WTC11 (cell line): ENCODE data around the gene FAM111B. TPM values are rescaled to one million over a fixed set of nuclear protein-coding genes. Genes with fewer than 3 reads are reported as not detected.
A peak's percentile ranks its signal among the peaks of the same experiment; 100 is the strongest.

Source experiments
- ATAC-seq: fragments of 200-7000 bp; cut with Tn5 transposase; 2 replicates; pipeline ENCODE4 v1.10.0; 2021; ENCODE audit warnings: mild to moderate bottlenecking, moderate library complexity
- CTCF ChIA-PET: fragments of 300-600 bp; sonication (Branson Sonifier 250); formaldehyde crosslinking; loops from one replicate; lab custom pipeline; 2021; ENCODE audit warnings: antibody characterized with exemption; lab: Charles Lee
- POLR2A ChIA-PET: fragments of 350-600 bp; sonication (Branson Sonifier 250); formaldehyde crosslinking; loops from one replicate; lab custom pipeline; 2021; ENCODE audit warnings: antibody characterized with exemption; lab: Charles Lee
- DNase-seq: peaks from one replicate; pipeline ENCODE4 v3.0.0; 2021; ENCODE audit warnings: low spot score
- H3K27ac Mint-ChIP-seq: 2 replicates; pipeline ENCODE4 v1.8.0; 2021; ENCODE audit warnings: mixed read lengths
- H3K27me3 Mint-ChIP-seq: 2 replicates; pipeline ENCODE4 v1.8.0; 2021; ENCODE audit warnings: low read depth, mild to moderate bottlenecking, moderate library complexity, mixed read lengths
- H3K36me3 Mint-ChIP-seq: 2 replicates; pipeline ENCODE4 v1.8.0; 2021; ENCODE audit warnings: mixed read lengths
- H3K4me1 Mint-ChIP-seq: 2 replicates; pipeline ENCODE4 v1.8.0; 2022; ENCODE audit warnings: mixed read lengths
- H3K4me3 Mint-ChIP-seq: 2 replicates; pipeline ENCODE4 v1.8.0; 2021; ENCODE audit warnings: mild to moderate bottlenecking, moderate library complexity, mixed read lengths
- H3K9me3 Mint-ChIP-seq: 2 replicates; pipeline ENCODE4 v1.8.0; 2021; ENCODE audit warnings: mixed read lengths
- CREM ChIP-seq: sonication (generic); formaldehyde crosslinking; IDR thresholded peaks from 2 replicates; pipeline ENCODE4 v1.8.1; 2022; ENCODE audit warnings: mild to moderate bottlenecking, missing genetic modification reagents, moderate library complexity
- ESRRA ChIP-seq: sonication (generic); formaldehyde crosslinking; IDR thresholded peaks from 2 replicates; pipeline ENCODE4 v1.8.1; 2022; ENCODE audit warnings: mild to moderate bottlenecking, missing genetic modification reagents, borderline replicate concordance
- GTF2I ChIP-seq: fragments of 250-450 bp; sonication (Bioruptor Pico); conservative IDR thresholded peaks from 2 replicates; pipeline ENCODE4 v1.4.0; 2021; ENCODE audit warnings: mild to moderate bottlenecking
- IRF2 ChIP-seq: sonication (generic); formaldehyde crosslinking; IDR thresholded peaks from 2 replicates; pipeline ENCODE4 v1.8.0; 2022; ENCODE audit warnings: low read depth, missing genetic modification reagents, borderline replicate concordance
- JUN ChIP-seq: sonication (generic); formaldehyde crosslinking; IDR thresholded peaks from 2 replicates; pipeline ENCODE4 v1.8.0; 2023; ENCODE audit warnings: mild to moderate bottlenecking, missing genetic modification reagents
- MYBL2 ChIP-seq: sonication (generic); formaldehyde crosslinking; IDR thresholded peaks from 2 replicates; pipeline ENCODE4 v1.8.1; 2023; ENCODE audit warnings: mild to moderate bottlenecking, moderate library complexity, missing genetic modification reagents
- NFYB ChIP-seq: sonication (generic); formaldehyde crosslinking; conservative IDR thresholded peaks from 2 replicates; pipeline ENCODE4 v1.8.0; 2022; ENCODE audit warnings: low read depth, missing genetic modification reagents
- NR2C2 ChIP-seq: sonication (generic); formaldehyde crosslinking; IDR thresholded peaks from 2 replicates; pipeline ENCODE4 v1.8.0; 2022; ENCODE audit warnings: mild to moderate bottlenecking, missing genetic modification reagents
- NR3C1 ChIP-seq: sonication (generic); formaldehyde crosslinking; conservative IDR thresholded peaks from 2 replicates; pipeline ENCODE4 v1.8.1; 2023; ENCODE audit warnings: low read depth, mild to moderate bottlenecking, missing genetic modification reagents
- OVOL2 ChIP-seq: fragments of 250-450 bp; sonication (Bioruptor Pico); IDR thresholded peaks from 2 replicates; pipeline ENCODE4 v1.9.0; 2021; ENCODE audit warnings: mild to moderate bottlenecking, borderline replicate concordance
- SMAD3 ChIP-seq: sonication (generic); formaldehyde crosslinking; IDR thresholded peaks from 2 replicates; pipeline ENCODE4 v1.8.0; 2022; ENCODE audit warnings: missing genetic modification reagents, mild to moderate bottlenecking, borderline replicate concordance
- TCF7 ChIP-seq: sonication (generic); formaldehyde crosslinking; IDR thresholded peaks from 2 replicates; pipeline ENCODE4 v1.8.0; 2022; ENCODE audit warnings: mild to moderate bottlenecking, low read depth, missing genetic modification reagents, moderate library complexity
- TP53 ChIP-seq: sonication (generic); formaldehyde crosslinking; IDR thresholded peaks from 2 replicates; pipeline ENCODE4 v1.8.1; 2023; ENCODE audit warnings: mild to moderate bottlenecking, missing genetic modification reagents
- ZBTB21 ChIP-seq: sonication (generic); formaldehyde crosslinking; IDR thresholded peaks from 2 replicates; pipeline ENCODE4 v1.8.1; 2023; ENCODE audit warnings: mild to moderate bottlenecking, missing genetic modification reagents, borderline replicate concordance
- ZNF317 ChIP-seq: sonication (generic); formaldehyde crosslinking; IDR thresholded peaks from 2 replicates; pipeline ENCODE4 v1.8.1; 2023; ENCODE audit warnings: low read depth, mild to moderate bottlenecking, moderate library complexity, missing genetic modification reagents, borderline replicate concordance
- total RNA-seq: library from RNA; stranded (reverse); gene quantifications from 3 replicates; pipeline ENCODE4 v1.2.3, GENCODE V29; 2021
- TF ChIP-seq, protein P1 (sequence below): sonication (generic); formaldehyde crosslinking; IDR thresholded peaks from 2 replicates; pipeline ENCODE4 v1.8.1; 2022; ENCODE audit warnings: mild to moderate bottlenecking, missing genetic modification reagents, moderate library complexity, borderline replicate concordance
- TF ChIP-seq, protein P2 (sequence below): sonication (generic); formaldehyde crosslinking; IDR thresholded peaks from 2 replicates; pipeline ENCODE4 v1.8.1; 2023; ENCODE audit warnings: mild to moderate bottlenecking, missing genetic modification reagents, moderate library complexity
- TF ChIP-seq, protein P3 (sequence below): sonication (generic); formaldehyde crosslinking; IDR thresholded peaks from 2 replicates; pipeline ENCODE4 v1.8.0; 2023; ENCODE audit warnings: mild to moderate bottlenecking, missing genetic modification reagents
- TF ChIP-seq, protein P4 (sequence below): sonication (generic); formaldehyde crosslinking; IDR thresholded peaks from 2 replicates; pipeline ENCODE4 v1.8.1; 2023; ENCODE audit warnings: mild to moderate bottlenecking, missing genetic modification reagents, moderate library complexity
- TF ChIP-seq, protein P5 (sequence below): sonication (generic); formaldehyde crosslinking; IDR thresholded peaks from 2 replicates; pipeline ENCODE4 v1.8.1; 2022; ENCODE audit warnings: missing genetic modification reagents, borderline replicate concordance
- TF ChIP-seq, protein P6 (sequence below): sonication (generic); formaldehyde crosslinking; IDR thresholded peaks from 2 replicates; pipeline ENCODE4 v1.8.0; 2022; ENCODE audit warnings: mild to moderate bottlenecking, missing genetic modification reagents
- TF ChIP-seq, protein P7 (sequence below): sonication (generic); formaldehyde crosslinking; IDR thresholded peaks from 2 replicates; pipeline ENCODE4 v1.8.0; 2022; ENCODE audit warnings: missing genetic modification reagents

Gene FAM111B
- total RNA-seq, 1 experiment from 2014 or later = 25.5 TPM

DNA sequence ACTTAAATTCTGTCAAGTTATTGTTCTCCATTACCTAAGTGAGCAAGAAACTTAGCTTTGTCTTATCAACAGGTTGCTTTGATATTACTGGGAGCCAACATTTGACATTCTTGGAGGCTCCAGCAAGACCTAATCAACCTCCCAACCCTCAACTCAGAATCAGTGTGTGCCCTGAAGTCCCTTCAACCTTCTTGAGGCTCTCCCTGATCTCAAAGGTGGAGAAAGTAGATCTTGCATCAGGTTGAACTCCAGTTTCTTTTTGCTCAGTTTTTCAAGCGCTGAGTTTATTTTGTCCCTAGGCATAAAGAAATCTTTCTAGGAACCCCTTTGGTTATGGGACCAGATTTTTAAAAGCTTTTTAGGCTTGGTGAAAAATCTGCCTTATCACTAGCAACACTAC lies 37.1 kb downstream of the FAM111B start (continued):
- TF ChIP-seq, protein P1, sequence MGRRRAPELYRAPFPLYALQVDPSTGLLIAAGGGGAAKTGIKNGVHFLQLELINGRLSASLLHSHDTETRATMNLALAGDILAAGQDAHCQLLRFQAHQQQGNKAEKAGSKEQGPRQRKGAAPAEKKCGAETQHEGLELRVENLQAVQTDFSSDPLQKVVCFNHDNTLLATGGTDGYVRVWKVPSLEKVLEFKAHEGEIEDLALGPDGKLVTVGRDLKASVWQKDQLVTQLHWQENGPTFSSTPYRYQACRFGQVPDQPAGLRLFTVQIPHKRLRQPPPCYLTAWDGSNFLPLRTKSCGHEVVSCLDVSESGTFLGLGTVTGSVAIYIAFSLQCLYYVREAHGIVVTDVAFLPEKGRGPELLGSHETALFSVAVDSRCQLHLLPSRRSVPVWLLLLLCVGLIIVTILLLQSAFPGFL (CRISPR knock-in tag) = no peak
- TF ChIP-seq, protein P2, sequence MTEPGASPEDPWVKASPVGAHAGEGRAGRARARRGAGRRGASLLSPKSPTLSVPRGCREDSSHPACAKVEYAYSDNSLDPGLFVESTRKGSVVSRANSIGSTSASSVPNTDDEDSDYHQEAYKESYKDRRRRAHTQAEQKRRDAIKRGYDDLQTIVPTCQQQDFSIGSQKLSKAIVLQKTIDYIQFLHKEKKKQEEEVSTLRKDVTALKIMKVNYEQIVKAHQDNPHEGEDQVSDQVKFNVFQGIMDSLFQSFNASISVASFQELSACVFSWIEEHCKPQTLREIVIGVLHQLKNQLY (CRISPR knock-in tag) = no peak
- TF ChIP-seq ESRRA (no peak), NFYB (no peak)

DNA sequence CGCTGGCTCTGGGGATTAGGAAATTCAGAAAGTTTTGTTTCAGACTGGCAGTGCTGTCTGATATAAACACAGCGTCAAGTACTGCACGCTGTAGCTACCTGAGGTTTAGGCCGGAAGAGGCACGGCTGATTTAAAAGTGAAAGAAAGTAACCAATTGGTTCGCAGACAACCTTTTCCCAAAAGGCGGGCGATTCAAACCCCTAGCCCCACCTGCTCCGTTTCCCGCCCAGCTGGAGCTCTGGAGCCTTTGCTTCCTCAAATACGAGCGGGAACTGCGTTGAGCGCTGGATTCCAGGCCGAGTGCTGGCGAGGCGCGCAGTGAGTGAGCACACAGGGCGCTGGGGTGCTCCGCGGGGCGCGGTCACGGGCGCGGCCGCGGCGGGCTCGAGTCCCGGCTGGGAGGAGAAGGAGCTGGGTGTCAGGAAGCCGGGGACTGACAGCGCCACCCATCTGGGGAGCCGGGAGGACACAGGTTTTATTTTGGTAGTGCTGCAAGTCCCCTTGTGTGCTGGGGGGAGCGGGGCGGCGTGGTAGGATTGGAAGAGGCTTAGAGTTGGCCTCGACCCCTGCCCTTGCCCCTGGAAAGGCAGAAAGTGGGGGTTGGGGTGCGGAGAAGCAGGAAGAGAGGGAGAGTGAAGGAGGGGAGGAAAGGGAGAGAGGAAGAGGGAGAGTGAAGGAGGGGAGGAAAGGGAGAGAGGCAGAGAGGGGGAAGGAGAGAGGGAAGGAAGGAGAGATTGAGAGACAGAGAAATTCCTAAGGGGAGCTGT lies 37.7 kb downstream of the FAM111B start:
- Mint-ChIP-seq H3K27ac (peak overlapping the region; percentile 89), H3K4me3 (peak overlapping the region; percentile 86), H3K9me3 (peaks cover 5% of the 10 kb centered on the region; the same call in 1 of the 2 replicates), H3K36me3 (peaks cover 20% of the 10 kb centered on the region), H3K27me3 (peaks cover 13% of the 10 kb centered on the region), H3K4me1 (peaks cover 42% of the 10 kb centered on the region)
- ATAC-seq = peak; percentile 42
- CTCF ChIA-PET = interaction anchor here (0.6 to 4.7 kb wide), 17 partner anchors 9 to 621 kb away, joined by 3 to 46 read pairs (median 7); partner anchors contain the start of genes DTX4 and FAM111B
- DNase-seq = peak; percentile 85
- POLR2A ChIA-PET = interaction anchor here (0.8 to 1.5 kb wide), 7 partner anchors 14 to 239 kb away, joined by 3 to 6 read pairs (median 4); partner anchors contain the start of genes DTX4 and FAM111B
- TF ChIP-seq, protein P3, sequence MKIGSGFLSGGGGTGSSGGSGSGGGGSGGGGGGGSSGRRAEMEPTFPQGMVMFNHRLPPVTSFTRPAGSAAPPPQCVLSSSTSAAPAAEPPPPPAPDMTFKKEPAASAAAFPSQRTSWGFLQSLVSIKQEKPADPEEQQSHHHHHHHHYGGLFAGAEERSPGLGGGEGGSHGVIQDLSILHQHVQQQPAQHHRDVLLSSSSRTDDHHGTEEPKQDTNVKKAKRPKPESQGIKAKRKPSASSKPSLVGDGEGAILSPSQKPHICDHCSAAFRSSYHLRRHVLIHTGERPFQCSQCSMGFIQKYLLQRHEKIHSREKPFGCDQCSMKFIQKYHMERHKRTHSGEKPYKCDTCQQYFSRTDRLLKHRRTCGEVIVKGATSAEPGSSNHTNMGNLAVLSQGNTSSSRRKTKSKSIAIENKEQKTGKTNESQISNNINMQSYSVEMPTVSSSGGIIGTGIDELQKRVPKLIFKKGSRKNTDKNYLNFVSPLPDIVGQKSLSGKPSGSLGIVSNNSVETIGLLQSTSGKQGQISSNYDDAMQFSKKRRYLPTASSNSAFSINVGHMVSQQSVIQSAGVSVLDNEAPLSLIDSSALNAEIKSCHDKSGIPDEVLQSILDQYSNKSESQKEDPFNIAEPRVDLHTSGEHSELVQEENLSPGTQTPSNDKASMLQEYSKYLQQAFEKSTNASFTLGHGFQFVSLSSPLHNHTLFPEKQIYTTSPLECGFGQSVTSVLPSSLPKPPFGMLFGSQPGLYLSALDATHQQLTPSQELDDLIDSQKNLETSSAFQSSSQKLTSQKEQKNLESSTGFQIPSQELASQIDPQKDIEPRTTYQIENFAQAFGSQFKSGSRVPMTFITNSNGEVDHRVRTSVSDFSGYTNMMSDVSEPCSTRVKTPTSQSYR (CRISPR knock-in tag) = peak; percentile 98
- TF ChIP-seq ZNF317 (CRISPR knock-in tag) = peak; percentile 82
- peak; percentile 78; the same call in 1 of the 2 replicates for TF ChIP-seq CREM
- peak; percentile 90 for TF ChIP-seq NR2C2
- TF ChIP-seq OVOL2 (CRISPR knock-in tag) = no peak
- TF ChIP-seq GTF2I = no peak
- TF ChIP-seq, protein P2 (CRISPR knock-in tag) = no peak
- TF ChIP-seq MYBL2 = peak; percentile 99
- no peak for TF ChIP-seq NR3C1 (CRISPR knock-in tag)
- TF ChIP-seq, protein P4, sequence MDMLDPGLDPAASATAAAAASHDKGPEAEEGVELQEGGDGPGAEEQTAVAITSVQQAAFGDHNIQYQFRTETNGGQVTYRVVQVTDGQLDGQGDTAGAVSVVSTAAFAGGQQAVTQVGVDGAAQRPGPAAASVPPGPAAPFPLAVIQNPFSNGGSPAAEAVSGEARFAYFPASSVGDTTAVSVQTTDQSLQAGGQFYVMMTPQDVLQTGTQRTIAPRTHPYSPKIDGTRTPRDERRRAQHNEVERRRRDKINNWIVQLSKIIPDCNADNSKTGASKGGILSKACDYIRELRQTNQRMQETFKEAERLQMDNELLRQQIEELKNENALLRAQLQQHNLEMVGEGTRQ (CRISPR knock-in tag) = no peak
- TF ChIP-seq, protein P5, sequence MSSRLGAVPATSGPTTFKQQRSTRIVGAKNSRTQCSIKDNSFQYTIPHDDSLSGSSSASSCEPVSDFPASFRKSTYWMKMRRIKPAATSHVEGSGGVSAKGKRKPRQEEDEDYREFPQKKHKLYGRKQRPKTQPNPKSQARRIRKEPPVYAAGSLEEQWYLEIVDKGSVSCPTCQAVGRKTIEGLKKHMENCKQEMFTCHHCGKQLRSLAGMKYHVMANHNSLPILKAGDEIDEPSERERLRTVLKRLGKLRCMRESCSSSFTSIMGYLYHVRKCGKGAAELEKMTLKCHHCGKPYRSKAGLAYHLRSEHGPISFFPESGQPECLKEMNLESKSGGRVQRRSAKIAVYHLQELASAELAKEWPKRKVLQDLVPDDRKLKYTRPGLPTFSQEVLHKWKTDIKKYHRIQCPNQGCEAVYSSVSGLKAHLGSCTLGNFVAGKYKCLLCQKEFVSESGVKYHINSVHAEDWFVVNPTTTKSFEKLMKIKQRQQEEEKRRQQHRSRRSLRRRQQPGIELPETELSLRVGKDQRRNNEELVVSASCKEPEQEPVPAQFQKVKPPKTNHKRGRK (CRISPR knock-in tag) = no peak
- TF ChIP-seq IRF2 (CRISPR knock-in tag) = peak; percentile 87; the same call in 1 of the 2 replicates
- peak; percentile 95; the same call in 1 of the 2 replicates for TF ChIP-seq TCF7 (CRISPR knock-in tag)
- TF ChIP-seq, protein P6, sequence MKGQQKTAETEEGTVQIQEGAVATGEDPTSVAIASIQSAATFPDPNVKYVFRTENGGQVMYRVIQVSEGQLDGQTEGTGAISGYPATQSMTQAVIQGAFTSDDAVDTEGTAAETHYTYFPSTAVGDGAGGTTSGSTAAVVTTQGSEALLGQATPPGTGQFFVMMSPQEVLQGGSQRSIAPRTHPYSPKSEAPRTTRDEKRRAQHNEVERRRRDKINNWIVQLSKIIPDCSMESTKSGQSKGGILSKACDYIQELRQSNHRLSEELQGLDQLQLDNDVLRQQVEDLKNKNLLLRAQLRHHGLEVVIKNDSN = peak; percentile 73
- TF ChIP-seq TP53 (CRISPR knock-in tag) = peak; percentile 97
- TF ChIP-seq SMAD3 = peak; percentile 97
- no peak for TF ChIP-seq ZBTB21 (CRISPR knock-in tag)
- TF ChIP-seq, protein P7, sequence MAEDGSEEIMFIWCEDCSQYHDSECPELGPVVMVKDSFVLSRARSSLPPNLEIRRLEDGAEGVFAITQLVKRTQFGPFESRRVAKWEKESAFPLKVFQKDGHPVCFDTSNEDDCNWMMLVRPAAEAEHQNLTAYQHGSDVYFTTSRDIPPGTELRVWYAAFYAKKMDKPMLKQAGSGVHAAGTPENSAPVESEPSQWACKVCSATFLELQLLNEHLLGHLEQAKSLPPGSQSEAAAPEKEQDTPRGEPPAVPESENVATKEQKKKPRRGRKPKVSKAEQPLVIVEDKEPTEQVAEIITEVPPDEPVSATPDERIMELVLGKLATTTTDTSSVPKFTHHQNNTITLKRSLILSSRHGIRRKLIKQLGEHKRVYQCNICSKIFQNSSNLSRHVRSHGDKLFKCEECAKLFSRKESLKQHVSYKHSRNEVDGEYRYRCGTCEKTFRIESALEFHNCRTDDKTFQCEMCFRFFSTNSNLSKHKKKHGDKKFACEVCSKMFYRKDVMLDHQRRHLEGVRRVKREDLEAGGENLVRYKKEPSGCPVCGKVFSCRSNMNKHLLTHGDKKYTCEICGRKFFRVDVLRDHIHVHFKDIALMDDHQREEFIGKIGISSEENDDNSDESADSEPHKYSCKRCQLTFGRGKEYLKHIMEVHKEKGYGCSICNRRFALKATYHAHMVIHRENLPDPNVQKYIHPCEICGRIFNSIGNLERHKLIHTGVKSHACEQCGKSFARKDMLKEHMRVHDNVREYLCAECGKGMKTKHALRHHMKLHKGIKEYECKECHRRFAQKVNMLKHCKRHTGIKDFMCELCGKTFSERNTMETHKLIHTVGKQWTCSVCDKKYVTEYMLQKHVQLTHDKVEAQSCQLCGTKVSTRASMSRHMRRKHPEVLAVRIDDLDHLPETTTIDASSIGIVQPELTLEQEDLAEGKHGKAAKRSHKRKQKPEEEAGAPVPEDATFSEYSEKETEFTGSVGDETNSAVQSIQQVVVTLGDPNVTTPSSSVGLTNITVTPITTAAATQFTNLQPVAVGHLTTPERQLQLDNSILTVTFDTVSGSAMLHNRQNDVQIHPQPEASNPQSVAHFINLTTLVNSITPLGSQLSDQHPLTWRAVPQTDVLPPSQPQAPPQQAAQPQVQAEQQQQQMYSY (CRISPR knock-in tag) = peak; percentile 38
- TF ChIP-seq JUN (CRISPR knock-in tag) = peak; percentile 92
- TF ChIP-seq NFYB = peak; percentile 61
